Measurements from ENCODE around the gene WBP1L. TPM values are rescaled to one million over a fixed set of nuclear protein-coding genes. Genes with fewer than 3 reads are reported as not detected.

The WBP1L gene
- total RNA-seq, 2 donors from 2014 or later, result 136 to 168 TPM

GRCh38 chr10:102813734-102814452 is 70.1 kb downstream of the WBP1L start:
- intact Hi-C loops (cut with DNase I), result no loop called here
- Histone ChIP-seq H3K36me3 (peaks cover 0 to 3% of the 10 kb centered on the region in 2 donors), H3K4me1 (replicated peaks) (no peaks in the 10 kb centered on the region), H3K9me3 (no peaks in the 10 kb centered on the region), H3K4me3 (no peak overlapping the region), H3K27ac (peak overlapping the region in 1 of 2 donors; percentile 5), H3K27me3 (replicated peaks; ENCODE audit: insufficient read depth) (no peaks in the 10 kb centered on the region)
- WGBS, result 77% methylated on average over 16 of the region's 16 CpGs
- DNase-seq (ENCODE audit: low spot score), result no peak
- no peak for TF ChIP-seq CTCF (IDR thresholded peaks at IDR 0.05)
- TF ChIP-seq POLR2AphosphoS5 (IDR thresholded peaks at IDR 0.05), result no peak
- TF ChIP-seq POLR2A (IDR thresholded peaks at IDR 0.05), result no peak

GRCh38 chr10:102814453-102814871 is 70.7 kb downstream of the WBP1L start:
- Histone ChIP-seq H3K36me3 (peaks cover 0 to 3% of the 10 kb centered on the region in 2 donors), H3K27me3 (replicated peaks; ENCODE audit: insufficient read depth) (no peaks in the 10 kb centered on the region), H3K4me3 (no peak overlapping the region), H3K4me1 (replicated peaks) (no peaks in the 10 kb centered on the region), H3K27ac (peak overlapping the region in 1 of 2 donors; percentile 56), H3K9me3 (no peaks in the 10 kb centered on the region)
- WGBS, result 69% methylated on average over 8 of the region's 8 CpGs
- no peak for TF ChIP-seq POLR2A (IDR thresholded peaks at IDR 0.05)
- TF ChIP-seq CTCF (IDR thresholded peaks at IDR 0.05), result no peak
- no peak for TF ChIP-seq POLR2AphosphoS5 (IDR thresholded peaks at IDR 0.05)
- intact Hi-C loops (cut with DNase I), result no loop called here
- no peak for DNase-seq (ENCODE audit: low spot score)

- WGBS, result 66% methylated on average over 23 of the region's 23 CpGs
- DNase-seq (ENCODE audit: low spot score), result peak; percentile 52
- Histone ChIP-seq H3K36me3 (peaks cover 0 to 3% of the 10 kb centered on the region in 2 donors), H3K27ac (peak overlapping the region; percentile 56), H3K4me3 (no peak overlapping the region), H3K4me1 (replicated peaks) (no peaks in the 10 kb centered on the region), H3K27me3 (replicated peaks; ENCODE audit: insufficient read depth) (no peaks in the 10 kb centered on the region), H3K9me3 (no peaks in the 10 kb centered on the region)
- TF ChIP-seq POLR2A (IDR thresholded peaks at IDR 0.05) (no peak), CTCF (IDR thresholded peaks at IDR 0.05) (no peak), POLR2AphosphoS5 (IDR thresholded peaks at IDR 0.05) (no peak)
- intact Hi-C loops (cut with DNase I), result no loop called here
Measured at GRCh38 chr10:102814873-102815661, 71.3 kb downstream of the WBP1L start.

GRCh38 chr10:102815790-102816549 is 72.2 kb downstream of the WBP1L start:
- TF ChIP-seq POLR2A (IDR thresholded peaks at IDR 0.05), result no peak
- Histone ChIP-seq H3K27ac (peak overlapping the region; percentile 56), H3K27me3 (replicated peaks; ENCODE audit: insufficient read depth) (no peaks in the 10 kb centered on the region), H3K4me3 (no peak overlapping the region), H3K4me1 (replicated peaks) (no peaks in the 10 kb centered on the region), H3K36me3 (peaks cover 0 to 3% of the 10 kb centered on the region in 2 donors), H3K9me3 (no peaks in the 10 kb centered on the region)
- intact Hi-C loops (cut with DNase I), result no loop called here
- no peak for DNase-seq (ENCODE audit: low spot score)
- WGBS, result 55% methylated on average over 12 of the region's 12 CpGs

- Histone ChIP-seq H3K9me3 (no peaks in the 10 kb centered on the region), H3K4me1 (replicated peaks) (no peaks in the 10 kb centered on the region), H3K36me3 (peaks cover 0 to 3% of the 10 kb centered on the region in 2 donors), H3K27ac (peak overlapping the region in 1 of 2 donors; percentile 56), H3K4me3 (no peak overlapping the region), H3K27me3 (replicated peaks; ENCODE audit: insufficient read depth) (no peaks in the 10 kb centered on the region)
- intact Hi-C loops (cut with DNase I), result no loop called here
- TF ChIP-seq POLR2AphosphoS5 (IDR thresholded peaks at IDR 0.05) (no peak), POLR2A (IDR thresholded peaks at IDR 0.05) (no peak), CTCF (IDR thresholded peaks at IDR 0.05) (no peak)
- DNase-seq (ENCODE audit: low spot score), result no peak
- WGBS, result 91% methylated on average over 4 of the region's 4 CpGs
Measured at GRCh38 chr10:102817175-102817574, 73.4 kb downstream of the WBP1L start.
